Activated CD4-positive, alpha-beta memory T cell treated with anti-CD3 and anti-CD28 coated beads, Interleukin-2, amount 10 ng/mL, durations not matched to agents 7 days and 5 days (primary cell): Measurements from ENCODE around the gene NUDT7. TPM values are rescaled to one million over a fixed set of nuclear protein-coding genes. Genes with fewer than 3 reads are reported as not detected.

Experiments
- CTCF ChIA-PET: fragments of 350-600 bp; sonication (Branson Sonifier 250); formaldehyde crosslinking; loops from one replicate; lab custom pipeline; 2021; ENCODE audit warnings: antibody characterized with exemption, inconsistent platforms; lab: Charles Lee
- POLR2A ChIA-PET: fragments of 350-600 bp; sonication (Branson Sonifier 250); formaldehyde crosslinking; loops from one replicate; lab custom pipeline; 2021; ENCODE audit warnings: antibody characterized with exemption; lab: Charles Lee
- DNase-seq: peaks from one replicate; pipeline ENCODE4 v3.0.0-alpha.2; 2020
- H3K27ac Mint-ChIP-seq: one replicate; pipeline ENCODE4 v1.8.0; 2021; ENCODE audit warnings: mild to moderate bottlenecking, mixed read lengths
- H3K27me3 Mint-ChIP-seq: one replicate; pipeline ENCODE4 v1.8.0; 2021; ENCODE audit warnings: mixed read lengths
- H3K36me3 Mint-ChIP-seq: one replicate; pipeline ENCODE4 v1.8.0; 2021; ENCODE audit warnings: low read depth, mixed read lengths
- H3K4me1 Mint-ChIP-seq: one replicate; pipeline ENCODE4 v1.8.0; 2021; ENCODE audit warnings: mixed read lengths
- H3K4me3 Mint-ChIP-seq: one replicate; pipeline ENCODE4 v1.8.0; 2021; ENCODE audit warnings: mild to moderate bottlenecking, mixed read lengths
- H3K9me3 Mint-ChIP-seq: one replicate; pipeline ENCODE4 v1.8.0; 2021; ENCODE audit warnings: mixed read lengths
- total RNA-seq, 2 experiments: library from RNA; stranded (reverse); gene quantifications; one replicate each; pipeline ENCODE4 v1.2.3, GENCODE V29; 2021

The NUDT7 gene
- total RNA-seq, 2 experiments from 2014 or later: 5.3 to 6.5 TPM

- no peak for DNase-seq
- POLR2A ChIA-PET: no interaction called here
- no peaks in the 10 kb centered on the region for H3K9me3 Mint-ChIP-seq
- CTCF ChIA-PET: no interaction called here
- no peaks in the 10 kb centered on the region for H3K36me3 Mint-ChIP-seq
- no peak overlapping the region for H3K4me3 Mint-ChIP-seq
- H3K27ac Mint-ChIP-seq: no peak overlapping the region
- peaks cover 10% of the 10 kb centered on the region for H3K27me3 Mint-ChIP-seq
- no peaks in the 10 kb centered on the region for H3K4me1 Mint-ChIP-seq
Measured at GRCh38 chr16:77690416-77690815, 31.9 kb upstream of the NUDT7 start.

GRCh38 chr16:77692612-77693011, 29.7 kb upstream of the NUDT7 start:
- peaks cover 12% of the 10 kb centered on the region for H3K27me3 Mint-ChIP-seq
- POLR2A ChIA-PET: no interaction called here
- CTCF ChIA-PET: no interaction called here
- H3K4me1 Mint-ChIP-seq: no peaks in the 10 kb centered on the region
- H3K36me3 Mint-ChIP-seq: no peaks in the 10 kb centered on the region
- H3K9me3 Mint-ChIP-seq: no peaks in the 10 kb centered on the region
- H3K27ac Mint-ChIP-seq: no peak overlapping the region
- no peak overlapping the region for H3K4me3 Mint-ChIP-seq
- no peak for DNase-seq

- Mint-ChIP-seq H3K27ac (no peak overlapping the region), H3K4me3 (no peak overlapping the region), H3K4me1 (no peaks in the 10 kb centered on the region), H3K9me3 (no peaks in the 10 kb centered on the region), H3K27me3 (peaks cover 4% of the 10 kb centered on the region), H3K36me3 (no peaks in the 10 kb centered on the region)
- no peak for DNase-seq
- CTCF ChIA-PET: no interaction called here
- POLR2A ChIA-PET: no interaction called here
Measured at GRCh38 chr16:77696149-77696548, 26.2 kb upstream of the NUDT7 start.

DNA sequence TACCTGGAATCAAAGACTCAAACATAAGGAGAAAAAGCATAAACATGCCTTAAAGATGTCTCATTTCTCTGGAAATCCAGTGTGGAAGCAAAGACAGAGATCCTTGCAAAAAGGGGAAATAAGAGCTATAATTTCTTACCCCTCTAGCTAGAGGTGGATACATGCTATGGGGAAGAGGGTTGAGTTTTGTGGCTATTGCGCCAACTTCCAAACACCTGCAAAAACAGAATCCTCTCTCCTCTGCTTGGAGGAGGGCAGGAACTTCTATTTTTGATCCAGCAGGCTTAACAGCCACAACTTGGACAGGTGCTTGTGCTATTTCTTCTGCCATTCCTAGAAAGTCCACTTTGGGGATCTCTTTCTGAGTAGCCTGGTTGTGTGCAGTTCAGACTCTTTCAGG, 21.5 kb upstream of the NUDT7 start:
- peaks cover 6% of the 10 kb centered on the region for H3K27me3 Mint-ChIP-seq
- no peak overlapping the region for H3K4me3 Mint-ChIP-seq
- no peak overlapping the region for H3K27ac Mint-ChIP-seq
- H3K36me3 Mint-ChIP-seq: no peaks in the 10 kb centered on the region
- H3K9me3 Mint-ChIP-seq: no peaks in the 10 kb centered on the region
- no peaks in the 10 kb centered on the region for H3K4me1 Mint-ChIP-seq
- CTCF ChIA-PET: no interaction called here
- no peak for DNase-seq
- POLR2A ChIA-PET: no interaction called here

DNA sequence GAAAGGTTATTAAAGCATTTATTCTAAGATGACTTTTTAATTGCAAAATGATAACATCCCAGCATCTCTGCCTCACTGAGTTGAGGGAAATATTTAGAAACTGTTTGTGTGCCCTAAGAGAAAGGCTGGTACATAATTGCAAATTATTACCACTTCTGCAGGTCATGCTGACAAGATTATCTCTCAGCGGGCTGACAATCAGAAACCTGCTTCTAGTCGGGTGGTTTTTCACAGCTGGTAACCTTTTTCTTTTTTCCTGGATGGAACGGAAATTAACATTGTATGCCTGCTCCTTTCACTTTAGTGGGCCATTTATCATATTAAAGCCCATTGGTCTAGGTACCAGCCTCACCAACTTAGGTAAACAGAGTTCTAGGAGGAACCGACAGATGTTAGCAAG, 17.0 kb upstream of the NUDT7 start:
- no peaks in the 10 kb centered on the region for H3K36me3 Mint-ChIP-seq
- CTCF ChIA-PET: no interaction called here
- H3K27ac Mint-ChIP-seq: no peak overlapping the region
- H3K4me3 Mint-ChIP-seq: no peak overlapping the region
- no peaks in the 10 kb centered on the region for H3K4me1 Mint-ChIP-seq
- peaks cover 4% of the 10 kb centered on the region for H3K27me3 Mint-ChIP-seq
- no peaks in the 10 kb centered on the region for H3K9me3 Mint-ChIP-seq
- no peak for DNase-seq
- POLR2A ChIA-PET: no interaction called here

DNA sequence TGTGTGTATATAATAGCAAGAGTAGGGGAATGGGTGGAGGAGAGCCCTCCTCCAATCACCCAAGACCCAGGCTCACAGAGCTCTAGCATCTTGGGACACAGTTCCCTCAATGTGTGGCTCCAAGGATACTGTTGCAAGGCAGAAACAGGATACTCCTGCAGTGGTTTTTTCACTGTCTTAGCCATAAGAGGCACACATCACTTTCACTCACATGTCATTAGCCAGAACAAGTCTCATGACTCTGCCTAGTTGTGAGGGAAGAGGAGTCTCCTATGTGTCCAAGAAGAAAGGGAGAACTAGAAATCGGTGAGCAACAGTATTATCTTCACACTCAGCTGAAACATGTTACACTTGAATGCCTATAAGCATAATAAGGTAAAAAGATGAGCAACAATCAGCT, 11.1 kb upstream of the NUDT7 start:
- Mint-ChIP-seq H3K36me3 (no peaks in the 10 kb centered on the region), H3K27me3 (no peaks in the 10 kb centered on the region), H3K9me3 (no peaks in the 10 kb centered on the region), H3K4me3 (no peak overlapping the region), H3K4me1 (no peaks in the 10 kb centered on the region), H3K27ac (no peak overlapping the region)
- CTCF ChIA-PET: interaction anchor here (1.5 kb wide), 1 partner anchor 11 kb away, joined by 3 read pairs; the partner anchor contains the start of gene NUDT7
- POLR2A ChIA-PET: no interaction called here
- DNase-seq: no peak

DNA sequence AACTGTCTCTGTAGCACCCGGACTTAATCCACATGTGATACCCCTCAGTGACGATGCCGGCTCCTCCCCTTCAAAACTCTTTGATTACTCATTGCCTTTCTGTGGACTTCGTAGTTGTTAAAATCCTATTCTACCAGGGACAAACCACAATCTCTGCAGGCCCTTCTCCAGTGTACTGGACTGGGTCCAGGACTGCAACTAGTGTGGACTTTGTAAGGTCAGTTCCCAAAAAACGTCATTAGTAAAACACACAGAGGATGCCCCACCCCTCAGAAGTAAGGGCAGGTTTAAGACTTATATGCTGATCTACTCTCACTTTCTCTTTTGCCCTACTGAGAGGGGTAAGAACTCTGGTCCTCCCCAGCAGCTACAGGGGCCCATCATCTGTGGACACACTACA, 10.5 kb upstream of the NUDT7 start:
- no peaks in the 10 kb centered on the region for H3K27me3 Mint-ChIP-seq
- no peaks in the 10 kb centered on the region for H3K36me3 Mint-ChIP-seq
- ChIA-PET CTCF (interaction anchor here (1.5 kb wide), 1 partner anchor 10 kb away, joined by 3 read pairs; the partner anchor contains the start of gene NUDT7), POLR2A (no interaction called here)
- H3K4me3 Mint-ChIP-seq: no peak overlapping the region
- H3K9me3 Mint-ChIP-seq: no peaks in the 10 kb centered on the region
- no peak for DNase-seq
- no peak overlapping the region for H3K27ac Mint-ChIP-seq
- no peaks in the 10 kb centered on the region for H3K4me1 Mint-ChIP-seq

DNA sequence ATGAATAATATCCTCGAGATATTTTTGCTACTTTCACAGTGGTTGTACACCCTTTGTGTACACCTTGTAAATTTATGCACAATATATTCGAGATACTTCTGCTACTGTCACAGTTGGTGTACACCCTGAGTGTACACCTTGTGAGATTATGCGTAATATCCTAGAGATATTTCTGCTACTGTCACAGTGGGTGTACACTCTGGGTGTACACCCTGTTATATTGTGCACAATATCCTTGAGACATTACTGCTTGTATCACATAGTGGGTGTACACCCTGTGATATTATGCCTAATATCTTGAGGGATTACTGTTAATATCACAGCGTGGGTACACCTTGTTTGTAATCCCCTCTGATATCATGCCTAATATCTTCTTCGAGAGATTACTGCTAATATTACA, 7.2 kb upstream of the NUDT7 start:
- no peak overlapping the region for H3K27ac Mint-ChIP-seq
- ChIA-PET POLR2A (no interaction called here), CTCF (no interaction called here)
- H3K27me3 Mint-ChIP-seq: no peaks in the 10 kb centered on the region
- H3K9me3 Mint-ChIP-seq: no peaks in the 10 kb centered on the region
- DNase-seq: no peak
- no peaks in the 10 kb centered on the region for H3K4me1 Mint-ChIP-seq
- H3K4me3 Mint-ChIP-seq: no peak overlapping the region
- no peaks in the 10 kb centered on the region for H3K36me3 Mint-ChIP-seq

DNA sequence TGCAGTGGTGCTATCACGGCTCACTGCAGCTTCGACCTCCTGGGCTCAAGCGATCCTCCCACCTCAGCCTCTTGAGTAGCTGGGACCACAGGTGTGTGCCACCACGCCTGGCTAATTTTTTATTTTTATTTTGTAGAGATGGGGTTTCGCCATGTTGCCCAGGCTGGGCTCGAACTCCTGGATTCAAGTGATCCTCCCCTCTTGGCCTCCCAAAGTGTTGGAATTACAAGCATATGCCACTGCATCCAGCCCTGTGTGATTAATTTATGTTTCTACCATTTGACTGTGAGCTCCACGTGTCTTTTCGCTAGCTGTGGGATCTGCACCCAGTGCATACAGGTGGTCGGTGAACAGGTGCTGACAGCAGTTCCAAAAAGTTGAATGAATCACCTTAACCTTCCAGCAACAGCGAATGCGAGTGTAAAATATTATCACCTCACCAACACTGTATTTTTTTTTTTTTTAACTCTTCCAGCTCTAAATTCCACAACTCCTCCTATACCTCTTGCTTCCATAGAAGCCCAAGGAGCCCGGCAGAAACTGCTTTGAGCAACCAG, 484 bp upstream of the NUDT7 start:
- Mint-ChIP-seq H3K27ac (peak overlapping the region; percentile 67), H3K27me3 (no peaks in the 10 kb centered on the region), H3K9me3 (peaks cover 4% of the 10 kb centered on the region), H3K4me1 (peaks cover 13% of the 10 kb centered on the region), H3K36me3 (peaks cover 3% of the 10 kb centered on the region), H3K4me3 (peak overlapping the region; percentile 79)
- POLR2A ChIA-PET: interaction anchor here (1.3 to 2.0 kb wide), 4 partner anchors 10 to 378 kb away, joined by 3 to 6 read pairs (median 4); partner anchors contain the start of gene WWOX
- peak; percentile 17 for DNase-seq
- CTCF ChIA-PET: interaction anchor here (0.6 to 1.3 kb wide), 4 partner anchors 10 to 378 kb away, joined by 3 to 4 read pairs (median 3); no protein-coding TSS in a partner anchor

GRCh38 chr16:77723108-77723514, 797 bp downstream of the NUDT7 start:
- ChIA-PET POLR2A (interaction anchor here (1.5 to 2.0 kb wide), 2 partner anchors 13 to 377 kb away, joined by 3 to 6 read pairs; partner anchors contain the start of gene WWOX), CTCF (interaction anchor here (1.5 kb wide), 1 partner anchor 10 kb away, joined by 6 read pairs; no protein-coding TSS in a partner anchor)
- H3K27ac Mint-ChIP-seq: peak overlapping the region; percentile 59
- peaks cover 5% of the 10 kb centered on the region for H3K36me3 Mint-ChIP-seq
- H3K9me3 Mint-ChIP-seq: peaks cover 6% of the 10 kb centered on the region
- peak overlapping the region; percentile 79 for H3K4me3 Mint-ChIP-seq
- no peaks in the 10 kb centered on the region for H3K27me3 Mint-ChIP-seq
- H3K4me1 Mint-ChIP-seq: peaks cover 13% of the 10 kb centered on the region
- peak; percentile 24 for DNase-seq

GRCh38 chr16:77724174-77724573, 1.9 kb downstream of the NUDT7 start:
- ChIA-PET CTCF (interaction anchor here (1.5 kb wide), 1 partner anchor 9 kb away, joined by 6 read pairs; no protein-coding TSS in a partner anchor), POLR2A (no interaction called here)
- Mint-ChIP-seq H3K9me3 (peaks cover 6% of the 10 kb centered on the region), H3K4me3 (no peak overlapping the region), H3K27me3 (no peaks in the 10 kb centered on the region), H3K36me3 (peaks cover 5% of the 10 kb centered on the region), H3K4me1 (peaks cover 13% of the 10 kb centered on the region), H3K27ac (no peak overlapping the region)
- DNase-seq: no peak

DNA sequence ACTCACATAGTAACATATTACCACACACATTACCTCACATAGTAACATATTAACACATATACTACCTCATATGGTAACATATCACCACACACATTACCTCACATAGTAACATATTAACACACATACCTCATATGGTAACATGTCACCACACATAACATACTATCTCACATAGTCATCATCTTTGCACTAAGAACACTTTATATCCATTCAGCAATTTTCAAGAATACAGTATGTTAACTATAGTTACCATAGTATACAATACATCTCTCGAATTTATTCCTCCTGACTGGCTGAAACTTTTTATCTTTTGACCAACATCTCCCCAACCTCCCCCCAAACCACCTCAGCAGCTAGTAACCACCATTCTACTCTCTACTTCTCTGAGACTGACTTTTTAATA, 7.6 kb downstream of the NUDT7 start:
- peaks cover 5% of the 10 kb centered on the region for H3K36me3 Mint-ChIP-seq
- no peak overlapping the region for H3K27ac Mint-ChIP-seq
- peaks cover 6% of the 10 kb centered on the region for H3K9me3 Mint-ChIP-seq
- ChIA-PET CTCF (no interaction called here), POLR2A (no interaction called here)
- no peaks in the 10 kb centered on the region for H3K27me3 Mint-ChIP-seq
- H3K4me1 Mint-ChIP-seq: no peaks in the 10 kb centered on the region
- no peak for DNase-seq
- H3K4me3 Mint-ChIP-seq: no peak overlapping the region

GRCh38 chr16:77732241-77732946, 10.1 kb downstream of the NUDT7 start:
- Mint-ChIP-seq H3K27ac (no peak overlapping the region), H3K9me3 (no peaks in the 10 kb centered on the region), H3K27me3 (no peaks in the 10 kb centered on the region), H3K4me1 (peaks cover 5% of the 10 kb centered on the region), H3K4me3 (no peak overlapping the region), H3K36me3 (no peaks in the 10 kb centered on the region)
- no peak for DNase-seq
- POLR2A ChIA-PET: no interaction called here
- CTCF ChIA-PET: interaction anchor here (0.6 to 1.2 kb wide), 2 partner anchors 9 to 496 kb away, joined by 3 to 6 read pairs; no protein-coding TSS in a partner anchor
